ENCODE data around the gene PUS7.

- TF ChIP-seq CTCF (IDR thresholded peaks at IDR 0.05 in 4 of 5, conservative IDR thresholded peaks at IDR 0.05 in 1 of 5) (no peak), POLR2A (IDR thresholded peaks at IDR 0.05) (no peak)
Measured at GRCh38 chr7:105470846-105471245, 51.2 kb downstream of the PUS7 start.

All from gastrocnemius medialis (tissue), 4 donors.